Measurements from ENCODE around the gene ZNF500. TPM values are rescaled to one million over a fixed set of nuclear protein-coding genes. Genes with fewer than 3 reads are reported as not detected.

The ZNF500 gene
- total and polyA plus RNA-seq, 2 donors (not counting 1 experiment from before 2014, with no cell fraction given), result 12.0 to 26.5 TPM

GRCh38 chr16:4753227-4753626 lies 13.7 kb downstream of the ZNF500 start:
- no peak overlapping the region for H3K9ac ChIP-seq (ENCODE audit: low read length)
- H3K27me3 ChIP-seq (replicated peaks in 1 of 4; ENCODE audit: control extremely low read depth in 1 of 4, control insufficient read depth in 3 of 4, insufficient read depth in 4 of 4, low read length in 3 of 4), result no peaks in the 10 kb centered on the region
- intact Hi-C loops (cut with micrococcal nuclease), result no loop called here
- Mint-ChIP-seq H3K4me3 (no peak overlapping the region), H3K4me1 (peaks cover 6% of the 10 kb centered on the region), H3K9me3 (ENCODE audit: insufficient read depth) (no peaks in the 10 kb centered on the region), H3K27ac (no peak overlapping the region), H3K27me3 (no peaks in the 10 kb centered on the region)
- peaks cover 2 to 48% of the 10 kb centered on the region in 2 experiments for H3K36me3 ChIP-seq (replicated peaks in 1 of 2; ENCODE audit: control extremely low read depth in 1 of 2, control insufficient read depth in 1 of 2, extremely low read depth in 1 of 2, insufficient read depth in 2 of 2, low read length in 1 of 2)
- ChIA-PET CTCF (interaction anchor here (0.6 kb wide), 1 partner anchor 153 kb away, joined by 3 read pairs; no protein-coding TSS in a partner anchor), POLR2A (no interaction called here)
- peaks cover 0 to 6% (median 0%) of the 10 kb centered on the region in 3 donors for H3K9me3 ChIP-seq (ENCODE audit: control extremely low read depth in 1 of 3, control insufficient read depth in 2 of 3, insufficient read depth in 1 of 3, low read length in 2 of 3)
- H3K79me2 ChIP-seq (ENCODE audit: control insufficient read depth, insufficient read depth, low read length), result peaks cover 20% of the 10 kb centered on the region
- 98% methylated on average over 11 of the region's 11 CpGs for WGBS (ENCODE audit: insufficient coverage)
- H3K27ac ChIP-seq (ENCODE audit: low read length in 2 of 2), result no peak overlapping the region
- H2AFZ ChIP-seq (ENCODE audit: insufficient read depth, low read depth, low read length, poor library complexity, severe bottlenecking), result no peak overlapping the region
- no peak overlapping the region for H3K4me3 ChIP-seq (ENCODE audit: control extremely low read depth in 1 of 5, extremely low read depth in 1 of 5, insufficient read depth in 1 of 5, low read depth in 2 of 5, low read length in 4 of 5)
- TF ChIP-seq EZH2 (IDR thresholded peaks at IDR 0.05; ENCODE audit: borderline replicate concordance, insufficient read depth, low read depth, low read length, poor library complexity, severe bottlenecking) (no peak), CTCF (IDR thresholded peaks at IDR 0.05) (no peak)
- no peak overlapping the region for H3K4me2 ChIP-seq (replicated peaks; ENCODE audit: low read depth, low read length, poor library complexity, severe bottlenecking)
- H3K4me1 ChIP-seq (ENCODE audit: control insufficient read depth in 2 of 2, insufficient read depth in 2 of 2, low read length in 2 of 2), result peaks cover 0 to 4% of the 10 kb centered on the region in 2 donors
- DNase-seq (no peak), ATAC-seq (ENCODE audit: low read depth) (no peak)
- peaks cover 4% of the 10 kb centered on the region for H4K20me1 ChIP-seq (ENCODE audit: control insufficient read depth, insufficient read depth, low read length, poor library complexity, severe bottlenecking)

GRCh38 chr16:4752351-4753100 lies 14.4 kb downstream of the ZNF500 start:
- Histone ChIP-seq H3K27ac (ENCODE audit: low read length in 2 of 2) (no peak overlapping the region), H3K4me3 (ENCODE audit: control extremely low read depth in 1 of 5, extremely low read depth in 1 of 5, insufficient read depth in 1 of 5, low read depth in 2 of 5, low read length in 4 of 5) (no peak overlapping the region), H2AFZ (ENCODE audit: insufficient read depth, low read depth, low read length, poor library complexity, severe bottlenecking) (no peak overlapping the region), H3K79me2 (ENCODE audit: control insufficient read depth, insufficient read depth, low read length) (peaks cover 20% of the 10 kb centered on the region), H3K27me3 (replicated peaks in 1 of 4; ENCODE audit: control extremely low read depth in 1 of 4, control insufficient read depth in 3 of 4, insufficient read depth in 4 of 4, low read length in 3 of 4) (no peaks in the 10 kb centered on the region), H3K9me3 (ENCODE audit: control extremely low read depth in 1 of 3, control insufficient read depth in 2 of 3, insufficient read depth in 1 of 3, low read length in 2 of 3) (peaks cover 0 to 6% (median 0%) of the 10 kb centered on the region in 3 donors), H3K9ac (ENCODE audit: low read length) (no peak overlapping the region), H3K36me3 (replicated peaks in 1 of 2; ENCODE audit: control extremely low read depth in 1 of 2, control insufficient read depth in 1 of 2, extremely low read depth in 1 of 2, insufficient read depth in 2 of 2, low read length in 1 of 2) (peaks cover 2 to 45% of the 10 kb centered on the region in 2 experiments), H3K4me2 (replicated peaks; ENCODE audit: low read depth, low read length, poor library complexity, severe bottlenecking) (no peak overlapping the region), H4K20me1 (ENCODE audit: control insufficient read depth, insufficient read depth, low read length, poor library complexity, severe bottlenecking) (peaks cover 4% of the 10 kb centered on the region), H3K4me1 (ENCODE audit: control insufficient read depth in 2 of 2, insufficient read depth in 2 of 2, low read length in 2 of 2) (peaks cover 0 to 11% of the 10 kb centered on the region in 2 donors)
- 63% methylated on average over 41 of the region's 44 CpGs for WGBS (ENCODE audit: insufficient coverage)
- no peaks in the 10 kb centered on the region for H3K27me3 Mint-ChIP-seq
- no peaks in the 10 kb centered on the region for H3K9me3 Mint-ChIP-seq (ENCODE audit: insufficient read depth)
- no peak for ATAC-seq (ENCODE audit: low read depth)
- H3K27ac Mint-ChIP-seq, result no peak overlapping the region
- CTCF ChIA-PET, result no interaction called here
- H3K4me3 Mint-ChIP-seq, result no peak overlapping the region
- TF ChIP-seq EZH2 (IDR thresholded peaks at IDR 0.05; ENCODE audit: borderline replicate concordance, insufficient read depth, low read depth, low read length, poor library complexity, severe bottlenecking), result no peak
- no peak for TF ChIP-seq CTCF (IDR thresholded peaks at IDR 0.05)
- POLR2A ChIA-PET, result interaction anchor here (1.2 kb wide), 1 partner anchor 18 kb away, joined by 3 read pairs; the partner anchor contains the start of genes ANKS3 and DNAAF8
- DNase-seq, result no peak
- H3K4me1 Mint-ChIP-seq, result peaks cover 13% of the 10 kb centered on the region
- intact Hi-C loops (cut with micrococcal nuclease), result no loop called here

Data from B cell (primary cell).